ENCODE results near the gene AEBP2.
A peak's percentile ranks its signal among the peaks of the same experiment; 100 is the strongest.
"Not testable (repeated sequence)": the region's sequence is repeated elsewhere in the genome, so short reads cannot be mapped to it uniquely, and the experiment has no call there.

The AEBP2 gene

DNA sequence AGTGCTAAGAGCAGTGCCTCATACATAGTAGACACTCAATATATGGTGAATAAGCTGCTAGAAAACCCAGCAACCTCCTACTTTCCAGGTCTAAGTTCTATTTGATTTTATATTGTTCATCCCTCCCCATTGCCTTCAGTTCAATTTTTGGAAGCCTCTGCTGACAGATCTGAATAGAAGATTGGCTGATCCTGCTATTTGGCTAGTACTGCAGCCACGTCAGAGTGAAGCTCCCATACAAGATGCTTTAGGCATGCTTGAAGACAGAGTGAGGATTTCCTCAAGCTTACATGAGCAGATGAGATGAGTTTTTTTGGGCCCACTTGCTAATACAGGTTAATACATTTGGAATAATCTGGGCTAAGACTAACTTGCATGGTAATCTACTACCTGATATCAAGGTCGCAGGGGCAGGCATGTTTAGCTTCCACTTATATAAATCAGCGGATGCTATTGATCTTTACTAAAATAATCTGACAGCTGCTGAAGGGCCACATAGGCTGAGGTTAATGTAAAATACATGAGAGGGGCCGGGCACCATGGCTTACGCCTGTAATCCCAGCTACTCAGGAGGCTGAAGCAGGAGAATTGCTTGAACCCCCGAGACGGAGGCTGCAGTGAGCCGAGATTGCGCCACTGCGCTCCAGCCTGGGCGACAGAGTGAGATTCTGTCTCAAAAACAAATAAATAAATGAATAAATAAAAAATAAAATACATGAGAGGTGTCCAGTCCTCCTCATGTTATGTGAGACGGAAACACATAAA lies 15.9 kb upstream of the AEBP2 start:
- in situ Hi-C loops (cut with HindIII; ENCODE audit: low sequenced_read_pairs): no loop called here
- TF ChIP-seq, protein P1, sequence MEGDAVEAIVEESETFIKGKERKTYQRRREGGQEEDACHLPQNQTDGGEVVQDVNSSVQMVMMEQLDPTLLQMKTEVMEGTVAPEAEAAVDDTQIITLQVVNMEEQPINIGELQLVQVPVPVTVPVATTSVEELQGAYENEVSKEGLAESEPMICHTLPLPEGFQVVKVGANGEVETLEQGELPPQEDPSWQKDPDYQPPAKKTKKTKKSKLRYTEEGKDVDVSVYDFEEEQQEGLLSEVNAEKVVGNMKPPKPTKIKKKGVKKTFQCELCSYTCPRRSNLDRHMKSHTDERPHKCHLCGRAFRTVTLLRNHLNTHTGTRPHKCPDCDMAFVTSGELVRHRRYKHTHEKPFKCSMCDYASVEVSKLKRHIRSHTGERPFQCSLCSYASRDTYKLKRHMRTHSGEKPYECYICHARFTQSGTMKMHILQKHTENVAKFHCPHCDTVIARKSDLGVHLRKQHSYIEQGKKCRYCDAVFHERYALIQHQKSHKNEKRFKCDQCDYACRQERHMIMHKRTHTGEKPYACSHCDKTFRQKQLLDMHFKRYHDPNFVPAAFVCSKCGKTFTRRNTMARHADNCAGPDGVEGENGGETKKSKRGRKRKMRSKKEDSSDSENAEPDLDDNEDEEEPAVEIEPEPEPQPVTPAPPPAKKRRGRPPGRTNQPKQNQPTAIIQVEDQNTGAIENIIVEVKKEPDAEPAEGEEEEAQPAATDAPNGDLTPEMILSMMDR (IDR thresholded peaks at IDR 0.05; ENCODE audit: low read depth, low read length): no peak
- no peak overlapping the region for H3K4me3 ChIP-seq (ENCODE audit: low read depth, low read length)
- DNase-seq (ENCODE audit: low read depth, low spot score): no peak

- in situ Hi-C loops (cut with HindIII; ENCODE audit: low sequenced_read_pairs): no loop called here
- no peak for DNase-seq (ENCODE audit: low read depth, low spot score)
- no peak overlapping the region for H3K4me3 ChIP-seq (ENCODE audit: low read depth, low read length)
- TF ChIP-seq, protein P1 (IDR thresholded peaks at IDR 0.05; ENCODE audit: low read depth, low read length): no peak
Observed at GRCh38 chr12:19428246-19428645, 11.0 kb upstream of the AEBP2 start.

- H3K4me3 ChIP-seq (ENCODE audit: low read depth, low read length); DNase-seq (ENCODE audit: low read depth, low spot score); in situ Hi-C loops (cut with HindIII; ENCODE audit: low sequenced_read_pairs): not testable (repeated sequence)
Observed at GRCh38 chr12:19429491-19429890, 9.8 kb upstream of the AEBP2 start.

- in situ Hi-C loops (cut with HindIII; ENCODE audit: low sequenced_read_pairs): no loop called here
- no peak overlapping the region for H3K4me3 ChIP-seq (ENCODE audit: low read depth, low read length)
- DNase-seq (ENCODE audit: low read depth, low spot score): no peak
Observed at GRCh38 chr12:19430988-19431387, 8.3 kb upstream of the AEBP2 start.

GRCh38 chr12:19431407-19432308 lies 7.6 kb upstream of the AEBP2 start:
- H3K4me3 ChIP-seq (ENCODE audit: low read depth, low read length): no peak overlapping the region
- DNase-seq (ENCODE audit: low read depth, low spot score): peak; percentile 81
- in situ Hi-C loops (cut with HindIII; ENCODE audit: low sequenced_read_pairs): no loop called here
- TF ChIP-seq, protein P1 (IDR thresholded peaks at IDR 0.05; ENCODE audit: low read depth, low read length): no peak

More at GRCh38 chr12:19430988-19431387, 8.3 kb upstream of the AEBP2 start:
- TF ChIP-seq, protein P1 (IDR thresholded peaks at IDR 0.05; ENCODE audit: low read depth, low read length): no peak

GRCh38 chr12:19432309-19433170 lies 6.8 kb upstream of the AEBP2 start:
- H3K4me3 ChIP-seq (ENCODE audit: low read depth, low read length): no peak overlapping the region
- no peak for DNase-seq (ENCODE audit: low read depth, low spot score)
- TF ChIP-seq, protein P1 (IDR thresholded peaks at IDR 0.05; ENCODE audit: low read depth, low read length): no peak
- in situ Hi-C loops (cut with HindIII; ENCODE audit: low sequenced_read_pairs): no loop called here
